Effector memory CD4-positive, alpha-beta T cell (primary cell): ENCODE measurements around the gene MBD3L1.
A peak's percentile ranks its signal among the peaks of the same experiment; 100 is the strongest.

Source experiments
- DNase-seq, 3 donors: peaks; one replicate each; pipeline ENCODE4 v3.0.0-alpha.2; 2020
- H3K27ac ChIP-seq: 2 replicates; pipeline ENCODE4 v1.7.0; 2013; ENCODE audit warnings: mild to moderate bottlenecking, low read length, moderate library complexity; ENCODE audit not compliant: insufficient read depth, poor library complexity, severe bottlenecking
- H3K27me3 ChIP-seq: replicated peaks from 2 replicates; pipeline ENCODE4 v1.7.0; 2013; ENCODE audit warnings: mild to moderate bottlenecking, low read length; ENCODE audit not compliant: insufficient read depth, control insufficient read depth, poor library complexity, severe bottlenecking
- H3K36me3 ChIP-seq: 2 replicates; pipeline ENCODE4 v1.7.0; 2013; ENCODE audit warnings: mild to moderate bottlenecking, low read length, moderate library complexity; ENCODE audit not compliant: control insufficient read depth, insufficient read depth
- H3K4me1 ChIP-seq: 2 replicates; pipeline ENCODE4 v1.7.0; 2013; ENCODE audit warnings: low read length, mild to moderate bottlenecking; ENCODE audit not compliant: control insufficient read depth, insufficient read depth, poor library complexity, severe bottlenecking
- H3K4me3 ChIP-seq: 2 replicates; pipeline ENCODE4 v1.7.0; 2013; ENCODE audit warnings: low read length, low read depth, mild to moderate bottlenecking; ENCODE audit not compliant: insufficient read depth, poor library complexity, severe bottlenecking
- H3K9me3 ChIP-seq: 2 replicates; pipeline ENCODE4 v1.7.0; 2013; ENCODE audit warnings: mild to moderate bottlenecking, low read length, moderate library complexity; ENCODE audit not compliant: control insufficient read depth
- total RNA-seq, 3 donors: gene quantifications; one replicate each; lab custom pipeline; 2026; lab: John Stamatoyannopoulos, UW

Gene MBD3L1
- 0 to 0.09 (median 0) reads per million in 3 donors for total RNA-seq

GRCh38 chr19:8832132-8833021, at the start of gene MBD3L1, which contains the start of gene ZNF558:
Gene MBD3L1, plus strand, starts transcription at chr19:8832377. Its CDS starts 10,302 bp downstream, at chr19:8842679.
Gene ZNF558, minus strand, starts transcription at chr19:8832304. Its CDS starts 9,645 bp downstream, at chr19:8822659.
- no peaks in the 10 kb centered on the region for H3K4me1 ChIP-seq
- no peaks in the 10 kb centered on the region for H3K9me3 ChIP-seq
- H3K27ac ChIP-seq: peak within 1 kb of the TSS; percentile 86
- peaks cover 10% of the 10 kb centered on the region for H3K36me3 ChIP-seq
- H3K27me3 ChIP-seq: no peaks in the 10 kb centered on the region
- peak; percentile 98 to 99 (median 99) for DNase-seq
- peak within 1 kb of the TSS; percentile 74 for H3K4me3 ChIP-seq

GRCh38 chr19:8794823-8795222, 37.4 kb upstream of the MBD3L1 start:
- Histone ChIP-seq H3K36me3 (no peaks in the 10 kb centered on the region), H3K4me3 (no peak overlapping the region), H3K27ac (no peak overlapping the region), H3K9me3 (peaks cover 6% of the 10 kb centered on the region), H3K4me1 (no peaks in the 10 kb centered on the region), H3K27me3 (no peaks in the 10 kb centered on the region)
- no peak for DNase-seq

GRCh38 chr19:8806661-8807060, 25.5 kb upstream of the MBD3L1 start:
- H3K36me3 ChIP-seq: peaks cover 38% of the 10 kb centered on the region
- H3K9me3 ChIP-seq: peaks cover 43% of the 10 kb centered on the region
- no peak overlapping the region for H3K4me3 ChIP-seq
- no peak overlapping the region for H3K27ac ChIP-seq
- H3K27me3 ChIP-seq: no peaks in the 10 kb centered on the region
- H3K4me1 ChIP-seq: no peaks in the 10 kb centered on the region
- no peak for DNase-seq

- Histone ChIP-seq H3K9me3 (peaks cover 65% of the 10 kb centered on the region), H3K27ac (no peak overlapping the region), H3K4me1 (no peaks in the 10 kb centered on the region), H3K27me3 (no peaks in the 10 kb centered on the region), H3K4me3 (no peak overlapping the region), H3K36me3 (peaks cover 59% of the 10 kb centered on the region)
- DNase-seq: no peak
These were observed 20.6 kb upstream of the MBD3L1 start for GRCh38 chr19:8811315-8812172.

- Histone ChIP-seq H3K4me1 (no peaks in the 10 kb centered on the region), H3K27ac (no peak overlapping the region), H3K9me3 (peaks cover 48% of the 10 kb centered on the region), H3K4me3 (no peak overlapping the region), H3K36me3 (peaks cover 68% of the 10 kb centered on the region), H3K27me3 (no peaks in the 10 kb centered on the region)
- DNase-seq: no peak
These were observed 18.0 kb upstream of the MBD3L1 start for GRCh38 chr19:8814176-8814575.

- H3K27ac ChIP-seq: no peak overlapping the region
- no peak overlapping the region for H3K4me3 ChIP-seq
- DNase-seq: no peak
- peaks cover 44% of the 10 kb centered on the region for H3K9me3 ChIP-seq
- H3K36me3 ChIP-seq: peaks cover 76% of the 10 kb centered on the region
- H3K27me3 ChIP-seq: no peaks in the 10 kb centered on the region
- H3K4me1 ChIP-seq: no peaks in the 10 kb centered on the region
These were observed 16.4 kb upstream of the MBD3L1 start for GRCh38 chr19:8815780-8816179.

GRCh38 chr19:8820234-8820633, 11.9 kb upstream of the MBD3L1 start:
- no peak for DNase-seq
- H3K36me3 ChIP-seq: peaks cover 78% of the 10 kb centered on the region
- H3K4me1 ChIP-seq: no peaks in the 10 kb centered on the region
- H3K4me3 ChIP-seq: no peak overlapping the region
- H3K9me3 ChIP-seq: peaks cover 11% of the 10 kb centered on the region
- no peaks in the 10 kb centered on the region for H3K27me3 ChIP-seq
- no peak overlapping the region for H3K27ac ChIP-seq

- DNase-seq: no peak
- H3K4me1 ChIP-seq: no peaks in the 10 kb centered on the region
- no peak overlapping the region for H3K4me3 ChIP-seq
- H3K36me3 ChIP-seq: peaks cover 72% of the 10 kb centered on the region
- H3K27me3 ChIP-seq: no peaks in the 10 kb centered on the region
- no peaks in the 10 kb centered on the region for H3K9me3 ChIP-seq
- H3K27ac ChIP-seq: no peak overlapping the region
These were observed 10.4 kb upstream of the MBD3L1 start for GRCh38 chr19:8821748-8822241.

- Histone ChIP-seq H3K27me3 (no peaks in the 10 kb centered on the region), H3K36me3 (peaks cover 38% of the 10 kb centered on the region), H3K9me3 (no peaks in the 10 kb centered on the region), H3K4me1 (no peaks in the 10 kb centered on the region), H3K27ac (no peak overlapping the region), H3K4me3 (no peak overlapping the region)
- no peak for DNase-seq
These were observed 5.8 kb upstream of the MBD3L1 start for GRCh38 chr19:8826371-8826770.
